Muscle of leg (tissue), 16 donors: ENCODE measurements around the gene ASB9. TPM values are rescaled to one million over a fixed set of nuclear protein-coding genes. Genes with fewer than 3 reads are reported as not detected.
"Not testable (repeated sequence)": the region's sequence is repeated elsewhere in the genome, so short reads cannot be mapped to it uniquely, and the experiment has no call there.

Experiments used
- DNase-seq: peaks from one replicate; pipeline ENCODE4 v3.0.0; 2013
- H3K27ac ChIP-seq: one replicate; pipeline ENCODE4 v1.5.1; 2013; ENCODE audit warnings: mild to moderate bottlenecking, low read length, control low read depth
- H3K27me3 ChIP-seq: one replicate; pipeline ENCODE4 v1.6.1; 2013; ENCODE audit warnings: low read length; ENCODE audit not compliant: control insufficient read depth, insufficient read depth
- H3K36me3 ChIP-seq: one replicate; pipeline ENCODE4 v1.6.1; 2013; ENCODE audit warnings: low read length; ENCODE audit not compliant: control insufficient read depth, insufficient read depth
- H3K4me1 ChIP-seq: one replicate; pipeline ENCODE4 v1.6.1; 2013; ENCODE audit warnings: low read length; ENCODE audit not compliant: control insufficient read depth, insufficient read depth
- H3K4me3 ChIP-seq: one replicate; pipeline ENCODE4 v1.5.1; 2013; ENCODE audit warnings: low read length, control low read depth
- H3K9me3 ChIP-seq: replicated peaks from 2 replicates; pipeline ENCODE4 v1.6.1; 2013; ENCODE audit warnings: low read depth, low read length; ENCODE audit not compliant: control insufficient read depth
- WGBS: methylation state at CpG from one replicate; pipeline ENCODE4 v1.1.5; 2013; ENCODE audit warnings: missing lambda C conversion rate; ENCODE audit not compliant: insufficient coverage; 5-methylcytosine and 5-hydroxymethylcytosine counted together
- long read RNA-seq, 11 donors: transcript quantifications; one replicate each; lab custom pipeline, GENCODE V29; 2026
- polyA plus RNA-seq, 8 donors: library from polyadenylated mRNA; unstranded; fragments of 120-200 nt; gene quantifications; one replicate each; pipeline versions ENCODE4 v1.2.1 to v1.2.3, GENCODE V29; 2013; ENCODE audit warnings: inconsistent platforms in 1 of 8, low replicate concordance in 1 of 8; ENCODE audit not compliant: insufficient read length in 8 of 8, insufficient read depth in 1 of 8
- total RNA-seq: library from RNA; stranded (reverse); fragments of 120-200 nt; gene quantifications from one replicate; pipeline ENCODE4 v1.2.4, GENCODE V29; 2013

The ASB9 gene
- total RNA-seq, result 3.6 TPM
- 1 to 10 TPM; 3.1 to 6.4 (median 4.0) TPM for polyA plus RNA-seq
- long read RNA-seq, donor 1, result 0 reads
- long read RNA-seq, donor 2, result 0 reads
- long read RNA-seq, donor 3, result 0 reads
- long read RNA-seq, donor 4, result 0 reads
- long read RNA-seq, donor 5, result 0 reads
- long read RNA-seq, donor 6, partial matches to known transcripts, result 0 of 1 reads
- long read RNA-seq, donor 6, other reads (novel, unspliced or antisense), result 0 of 1 reads
- long read RNA-seq, donor 7, partial matches to known transcripts, result 0 of 4 reads
- long read RNA-seq, donor 7, other reads (novel, unspliced or antisense), result 0 of 4 reads
- long read RNA-seq, donor 8, result 0 reads
- long read RNA-seq, donor 9, result 0 reads
- long read RNA-seq, donor 10, partial matches to known transcripts, result 0 of 2 reads
- long read RNA-seq, donor 10, other reads (novel, unspliced or antisense), result 0 of 2 reads
- long read RNA-seq, donor 11, result 0 reads

GRCh38 chrX:15269618-15270521 lies at the start of gene ASB9:
Gene ASB9, minus strand, starts transcription at chrX:15270083. Its CDS starts 209 bp downstream, at chrX:15269874.
- 52% methylated on average over 12 of the region's 15 CpGs for WGBS
- peak within 1 kb of the TSS; percentile 65 for H3K27ac ChIP-seq
- H3K4me1 ChIP-seq, result no peaks in the 10 kb centered on the region
- H3K4me3 ChIP-seq, result peak within 1 kb of the TSS; percentile 5
- DNase-seq, result peak; percentile 63
- no peaks in the 10 kb centered on the region for H3K36me3 ChIP-seq
- peaks cover 11% of the 10 kb centered on the region for H3K27me3 ChIP-seq
- no peaks in the 10 kb centered on the region for H3K9me3 ChIP-seq

GRCh38 chrX:15319075-15319474 lies 49.2 kb upstream of the ASB9 start:
- Histone ChIP-seq H3K9me3 (no peaks in the 10 kb centered on the region), H3K27me3 (peaks cover 8% of the 10 kb centered on the region), H3K4me3 (no peak overlapping the region), H3K4me1 (no peaks in the 10 kb centered on the region), H3K27ac (no peak overlapping the region), H3K36me3 (peaks cover 2% of the 10 kb centered on the region)
- no peak for DNase-seq
- WGBS, result no CpG with 5 or more reads among the region's 4 CpGs

GRCh38 chrX:15315509-15315908 lies 45.6 kb upstream of the ASB9 start, which contains the start of gene ASB11:
Gene ASB11, minus strand, starts transcription at chrX:15315640. Its CDS starts 35 bp downstream, at chrX:15315605.
- Histone ChIP-seq H3K9me3 (no peaks in the 10 kb centered on the region), H3K4me1 (no peaks in the 10 kb centered on the region), H3K27me3 (peaks cover 6% of the 10 kb centered on the region), H3K27ac (no peak within 1 kb of the TSS), H3K36me3 (no peaks in the 10 kb centered on the region), H3K4me3 (peak within 1 kb of the TSS; percentile 0)
- no peak for DNase-seq
- WGBS, result 80% methylated on average over 1 of the region's 3 CpGs

GRCh38 chrX:15314472-15314871 lies 44.6 kb upstream of the ASB9 start:
- Histone ChIP-seq H3K27me3 (peaks cover 6% of the 10 kb centered on the region), H3K4me3 (peak overlapping the region; percentile 0), H3K36me3 (no peaks in the 10 kb centered on the region), H3K9me3 (no peaks in the 10 kb centered on the region), H3K27ac (no peak overlapping the region), H3K4me1 (no peaks in the 10 kb centered on the region)
- no CpG with 5 or more reads among the region's 2 CpGs for WGBS
- no peak for DNase-seq

- Histone ChIP-seq H3K4me3 (no peak overlapping the region), H3K9me3 (no peaks in the 10 kb centered on the region), H3K27ac (no peak overlapping the region), H3K36me3 (no peaks in the 10 kb centered on the region), H3K27me3 (peaks cover 20% of the 10 kb centered on the region), H3K4me1 (no peaks in the 10 kb centered on the region)
- DNase-seq, result no peak
- 83% methylated on average over 2 of the region's 3 CpGs for WGBS
Measured at GRCh38 chrX:15311119-15311518, 41.2 kb upstream of the ASB9 start.

GRCh38 chrX:15310117-15310516 lies 40.2 kb upstream of the ASB9 start:
- Histone ChIP-seq H3K27me3 (peaks cover 20% of the 10 kb centered on the region), H3K27ac (peak overlapping the region; percentile 60), H3K4me1 (no peaks in the 10 kb centered on the region), H3K36me3 (no peaks in the 10 kb centered on the region), H3K4me3 (no peak overlapping the region), H3K9me3 (no peaks in the 10 kb centered on the region)
- peak; percentile 91 for DNase-seq
- no CpG with 5 or more reads among the region's 3 CpGs for WGBS

GRCh38 chrX:15305899-15306298 lies 36.0 kb upstream of the ASB9 start:
- H3K27ac ChIP-seq, H3K9me3 ChIP-seq, H3K36me3 ChIP-seq, H3K4me1 ChIP-seq, DNase-seq, H3K4me3 ChIP-seq: not testable (repeated sequence)
- WGBS, result no CpG with 5 or more reads among the region's 3 CpGs
- H3K27me3 ChIP-seq, result peaks cover 30% of the 10 kb centered on the region

GRCh38 chrX:15301924-15302323 lies 32.0 kb upstream of the ASB9 start:
- Histone ChIP-seq H3K36me3 (no peaks in the 10 kb centered on the region), H3K27me3 (peaks cover 29% of the 10 kb centered on the region), H3K4me1 (no peaks in the 10 kb centered on the region), H3K4me3 (no peak overlapping the region), H3K9me3 (no peaks in the 10 kb centered on the region), H3K27ac (peak overlapping the region; percentile 71)
- 19% methylated on average over 3 of the region's 4 CpGs for WGBS
- peak; percentile 73 for DNase-seq

- H3K4me1 ChIP-seq, result no peaks in the 10 kb centered on the region
- H3K27me3 ChIP-seq, result peaks cover 34% of the 10 kb centered on the region
- WGBS, result no CpG with 5 or more reads among the region's 4 CpGs
- DNase-seq, result peak; percentile 46
- no peak overlapping the region for H3K4me3 ChIP-seq
- no peak overlapping the region for H3K27ac ChIP-seq
- H3K9me3 ChIP-seq, result no peaks in the 10 kb centered on the region
- H3K36me3 ChIP-seq, result no peaks in the 10 kb centered on the region
Measured at GRCh38 chrX:15299941-15300851, 30.3 kb upstream of the ASB9 start.
